Myocyte (in vitro differentiated cells): Measurements from ENCODE around the gene C16orf74. TPM values are rescaled to one million over a fixed set of nuclear protein-coding genes. Genes with fewer than 3 reads are reported as not detected.

Experiments
- DNase-seq: peaks from one replicate; pipeline ENCODE4 v3.0.0-alpha.2; 2012; ENCODE audit warnings: low read depth
- total RNA-seq: library from RNA; depleted of rRNA; stranded (reverse); fragments of >200 nt; gene quantifications from 2 replicates; pipeline ENCODE4 v1.2.3, GENCODE V29; 2014

C16orf74 gene
- total RNA-seq, 1 donor from 2014 or later: 0.16 TPM

- DNase-seq: peak; percentile 13
Measured at GRCh38 chr16:85675251-85675874, 75.5 kb downstream of the C16orf74 start.

GRCh38 chr16:85674828-85675227, 76.1 kb downstream of the C16orf74 start:
- DNase-seq: no peak

GRCh38 chr16:85674418-85674755, 76.5 kb downstream of the C16orf74 start:
- no peak for DNase-seq

GRCh38 chr16:85673529-85674417, 77.1 kb downstream of the C16orf74 start:
- peak; percentile 67 for DNase-seq

- DNase-seq: no peak
Measured at GRCh38 chr16:85670840-85671239, 80.1 kb downstream of the C16orf74 start.

GRCh38 chr16:85668676-85669424, 82.0 kb downstream of the C16orf74 start:
- no peak for DNase-seq

- no peak for DNase-seq
Measured at GRCh38 chr16:85667841-85668413, 83.0 kb downstream of the C16orf74 start.

GRCh38 chr16:85667261-85667660, 83.6 kb downstream of the C16orf74 start:
- DNase-seq: no peak

- DNase-seq: no peak
Measured at GRCh38 chr16:85665929-85666328, 85.0 kb downstream of the C16orf74 start.

- DNase-seq: no peak
Measured at GRCh38 chr16:85665373-85665740, 85.5 kb downstream of the C16orf74 start.

- DNase-seq: peak; percentile 74
Measured at GRCh38 chr16:85664580-85665372, 86.1 kb downstream of the C16orf74 start.

- peak; percentile 84 for DNase-seq
Measured at GRCh38 chr16:85663891-85664321, 87.0 kb downstream of the C16orf74 start.

GRCh38 chr16:85662976-85663830, 87.7 kb downstream of the C16orf74 start:
- no peak for DNase-seq

GRCh38 chr16:85662482-85662812, 88.4 kb downstream of the C16orf74 start:
- DNase-seq: no peak

- DNase-seq: no peak
Measured at GRCh38 chr16:85661740-85662481, 89.0 kb downstream of the C16orf74 start.

GRCh38 chr16:85660843-85661739, 89.8 kb downstream of the C16orf74 start:
- DNase-seq: no peak

GRCh38 chr16:85659805-85660511, 90.9 kb downstream of the C16orf74 start:
- DNase-seq: peak; percentile 85

- no peak for DNase-seq
Measured at GRCh38 chr16:85659336-85659735, 91.6 kb downstream of the C16orf74 start.
